Effector CD4-positive, alpha-beta T cell (primary cell): ENCODE measurements around the gene MLXIP.

Experiments used
- DNase-seq: peaks from one replicate; pipeline ENCODE4 v3.0.0-alpha.2; 2020

MLXIP gene

GRCh38 chr12:122189626-122190475, 111.3 kb downstream of the MLXIP start:
- no peak for DNase-seq

- peak; percentile 31 for DNase-seq
Measured at GRCh38 chr12:122190842-122191668, 112.5 kb downstream of the MLXIP start.

- DNase-seq: no peak
Measured at GRCh38 chr12:122192441-122192840, 113.9 kb downstream of the MLXIP start.

- DNase-seq: no peak
Measured at GRCh38 chr12:122194804-122195203, 116.2 kb downstream of the MLXIP start.

GRCh38 chr12:122195405-122195804, 116.8 kb downstream of the MLXIP start:
- DNase-seq: no peak
